C4-2B (cell line): ENCODE measurements around the gene SLITRK1.

Experiments used
- H3K27ac ChIP-seq: fragments of 450-650 bp; 2 replicates; pipeline ENCODE4 v1.5.1; 2017
- CTCF ChIP-seq: fragments of 450-650 bp; conservative IDR thresholded peaks from 2 replicates; pipeline ENCODE4 v1.5.1; 2017; ENCODE audit warnings: mild to moderate bottlenecking
- ZFX ChIP-seq: fragments of 450-650 bp; IDR thresholded peaks from 2 replicates; pipeline ENCODE4 v1.6.1; 2017

Gene SLITRK1

GRCh38 chr13:83853771-83854170 is 28.5 kb downstream of the SLITRK1 start:
- no peak overlapping the region for H3K27ac ChIP-seq
- no peak for TF ChIP-seq ZFX
- no peak for TF ChIP-seq CTCF

GRCh38 chr13:83845106-83845505 is 37.2 kb downstream of the SLITRK1 start:
- H3K27ac ChIP-seq, result no peak overlapping the region
- TF ChIP-seq CTCF (no peak), ZFX (no peak)

- TF ChIP-seq ZFX (no peak), CTCF (no peak)
Observed at GRCh38 chr13:83839146-83839545, 43.1 kb downstream of the SLITRK1 start.

GRCh38 chr13:83831796-83832195 is 50.5 kb downstream of the SLITRK1 start:
- no peak overlapping the region for H3K27ac ChIP-seq
- TF ChIP-seq CTCF (no peak), ZFX (no peak)

More at GRCh38 chr13:83839146-83839545, 43.1 kb downstream of the SLITRK1 start:
- H3K27ac ChIP-seq, result no peak overlapping the region

GRCh38 chr13:83829810-83830209 is 52.5 kb downstream of the SLITRK1 start:
- no peak for TF ChIP-seq CTCF

GRCh38 chr13:83827338-83827737 is 54.9 kb downstream of the SLITRK1 start:
- TF ChIP-seq CTCF (no peak), ZFX (no peak)
- H3K27ac ChIP-seq, result no peak overlapping the region

More at GRCh38 chr13:83829810-83830209, 52.5 kb downstream of the SLITRK1 start:
- no peak overlapping the region for H3K27ac ChIP-seq
